HG03159 (cell line): ENCODE data around the gene ZNF831.

Source experiments
- ATAC-seq: cut with Tn5 transposase; IDR thresholded peaks from one replicate; pipeline ENCODE4 v1.9.1; 2021; ENCODE audit warnings: mild to moderate bottlenecking, moderate library complexity; ENCODE audit not compliant: unreplicated experiment

The ZNF831 gene

DNA sequence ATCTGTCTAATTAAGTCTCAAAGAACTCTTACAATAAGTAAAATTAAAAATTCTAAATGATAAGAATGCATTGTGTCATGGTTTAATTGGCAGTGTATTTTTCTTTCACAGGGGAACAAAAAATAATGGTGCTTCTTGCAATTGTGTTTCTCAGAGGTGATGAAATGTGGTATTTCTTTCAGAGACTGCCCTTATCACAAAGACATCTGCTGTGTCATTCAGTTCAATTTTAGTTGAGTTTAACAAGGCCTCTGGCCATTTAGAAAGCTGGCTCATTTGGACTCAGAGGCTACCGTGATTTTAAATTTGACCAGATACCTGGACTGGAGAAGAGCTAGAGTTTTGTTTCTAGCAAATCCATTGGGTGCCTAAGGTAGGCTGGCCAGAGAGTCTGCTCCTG lies 23.6 kb upstream of the ZNF831 start:
- ATAC-seq, result no peak

DNA sequence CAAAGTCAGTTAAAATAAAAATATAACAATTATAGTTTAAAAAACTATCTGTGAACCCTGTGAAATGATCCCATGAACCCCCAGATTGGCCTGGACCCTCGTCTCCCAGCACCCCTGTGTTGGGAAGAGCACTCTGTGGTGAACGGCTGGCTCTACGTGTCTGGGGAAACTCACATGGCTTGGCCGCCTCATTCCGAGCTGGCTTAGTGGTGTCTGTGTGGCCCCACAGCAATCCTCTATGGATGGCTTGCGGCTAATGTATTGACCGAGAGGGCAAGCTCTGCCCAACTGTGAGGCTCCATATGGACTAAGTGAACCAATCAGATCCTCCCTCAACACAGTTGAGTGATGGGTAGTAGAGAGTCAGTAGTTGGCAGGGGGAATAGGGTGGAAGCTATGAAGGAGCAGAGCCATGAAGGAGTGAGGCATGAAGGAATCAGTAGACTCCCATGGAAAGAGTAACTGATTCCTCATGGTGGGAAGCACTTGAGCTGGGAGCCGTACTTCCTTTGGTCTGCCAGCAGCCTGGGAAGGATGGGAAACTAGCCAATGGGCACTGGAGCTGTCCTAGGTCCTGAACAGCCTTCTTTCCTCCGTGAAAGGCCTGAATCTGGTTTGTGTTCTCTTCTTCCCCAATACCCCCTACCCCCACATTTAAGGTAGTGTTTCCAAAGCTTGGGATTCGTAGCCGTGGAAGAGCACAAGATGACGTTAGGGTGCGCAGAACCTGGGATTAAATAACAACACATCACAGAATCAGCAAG lies 21.6 kb upstream of the ZNF831 start:
- ATAC-seq, result no peak

DNA sequence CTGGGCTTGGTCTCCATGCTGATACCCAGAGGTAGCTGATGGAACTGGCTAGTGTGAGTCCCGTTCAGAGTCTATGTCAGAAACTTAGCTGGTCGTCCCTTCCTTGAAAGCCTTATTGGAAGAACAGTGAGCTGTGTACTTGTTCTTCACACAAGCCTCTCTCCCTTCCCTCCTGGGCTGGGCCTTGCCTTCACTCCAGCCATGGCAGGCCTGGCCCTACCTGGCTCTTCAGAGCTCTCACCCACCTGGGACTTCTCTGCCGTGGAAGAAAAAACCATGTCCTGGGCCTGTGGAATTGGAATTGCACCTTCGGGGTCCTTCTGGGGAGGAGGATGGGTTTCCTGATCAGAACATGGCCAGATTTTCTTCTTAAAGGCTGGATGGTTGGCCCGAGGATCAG lies 20.3 kb upstream of the ZNF831 start:
- no peak for ATAC-seq

DNA sequence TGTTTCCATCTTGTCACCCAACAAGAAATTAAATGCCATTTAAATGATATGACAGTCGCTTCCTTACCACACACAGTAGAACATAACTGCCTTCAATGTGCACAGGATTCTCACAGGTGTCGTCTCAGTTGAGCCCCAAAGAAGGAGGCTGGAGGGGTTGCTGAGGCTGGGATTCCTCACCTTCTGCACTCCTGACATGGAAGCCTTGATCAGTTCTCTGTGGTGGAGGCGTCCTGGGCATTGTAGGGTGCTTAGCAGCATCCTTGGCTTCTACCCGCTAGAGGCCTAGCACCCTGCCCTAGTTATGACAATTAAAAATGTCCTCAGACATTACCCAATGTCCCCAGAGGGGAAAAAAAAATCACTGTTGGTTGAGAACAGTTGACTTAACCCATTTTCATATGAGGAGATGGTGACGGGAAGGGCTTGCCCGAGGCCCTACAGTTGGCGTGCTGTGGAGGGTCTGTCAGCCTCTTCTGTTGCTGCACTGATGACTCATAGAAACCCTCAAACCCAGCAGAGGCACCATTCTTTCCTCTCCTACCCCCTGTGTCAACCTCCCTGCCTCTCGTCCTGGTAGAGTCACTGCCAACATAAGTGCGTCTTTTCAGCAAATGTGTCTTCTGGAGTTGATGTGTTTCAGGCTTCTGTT lies 19.3 kb upstream of the ZNF831 start:
- ATAC-seq, result no peak

DNA sequence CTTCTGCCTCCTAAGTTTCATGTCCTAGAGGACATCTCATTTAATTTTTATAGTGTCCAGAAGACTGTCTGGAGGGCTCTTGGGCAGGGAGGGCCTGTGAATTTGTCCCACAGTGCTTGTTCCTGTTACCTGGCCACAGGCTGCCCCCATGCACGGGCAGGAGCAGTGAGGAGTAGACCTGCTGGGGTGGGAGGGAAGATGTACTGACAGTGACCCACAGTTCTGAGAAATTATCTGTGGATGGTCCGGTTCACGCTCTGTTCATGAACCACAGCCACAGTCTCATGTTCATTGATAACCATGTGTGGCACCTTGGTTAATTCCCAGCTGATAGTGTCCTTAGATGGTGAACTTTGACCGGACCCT lies 18.8 kb upstream of the ZNF831 start:
- no peak for ATAC-seq

DNA sequence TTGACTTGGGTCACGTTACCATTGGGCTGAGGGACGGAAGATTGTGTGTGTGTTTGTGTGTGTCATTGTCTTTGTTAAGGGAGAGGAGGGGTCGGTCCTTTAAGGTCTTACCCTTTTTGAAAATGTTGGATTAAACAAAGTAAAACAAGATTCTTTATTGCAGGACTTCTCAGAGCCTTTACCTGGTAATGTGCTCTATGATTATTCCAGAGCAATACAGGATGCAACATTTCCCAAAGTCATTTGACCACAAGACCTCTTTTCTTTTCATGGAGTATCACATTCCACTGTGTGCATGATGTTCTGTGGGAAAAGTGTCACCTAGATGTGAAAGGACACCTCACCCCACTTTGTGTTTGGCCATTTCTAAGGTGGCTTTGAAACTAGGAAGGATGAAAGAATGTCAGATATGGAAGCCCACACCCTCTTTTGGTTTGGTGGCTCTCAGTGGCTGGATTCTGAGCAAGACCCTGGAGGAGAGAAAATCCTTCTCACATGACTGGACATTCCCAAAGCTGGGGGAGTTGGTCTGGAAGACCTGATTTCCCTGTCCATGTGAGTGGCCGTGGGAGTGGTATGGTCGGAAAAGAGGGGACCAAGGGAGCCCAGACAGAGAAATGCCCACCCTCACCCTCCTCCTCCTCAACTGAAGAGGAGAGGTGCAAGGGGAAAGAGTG lies 18.2 kb upstream of the ZNF831 start:
- ATAC-seq, result no peak

DNA sequence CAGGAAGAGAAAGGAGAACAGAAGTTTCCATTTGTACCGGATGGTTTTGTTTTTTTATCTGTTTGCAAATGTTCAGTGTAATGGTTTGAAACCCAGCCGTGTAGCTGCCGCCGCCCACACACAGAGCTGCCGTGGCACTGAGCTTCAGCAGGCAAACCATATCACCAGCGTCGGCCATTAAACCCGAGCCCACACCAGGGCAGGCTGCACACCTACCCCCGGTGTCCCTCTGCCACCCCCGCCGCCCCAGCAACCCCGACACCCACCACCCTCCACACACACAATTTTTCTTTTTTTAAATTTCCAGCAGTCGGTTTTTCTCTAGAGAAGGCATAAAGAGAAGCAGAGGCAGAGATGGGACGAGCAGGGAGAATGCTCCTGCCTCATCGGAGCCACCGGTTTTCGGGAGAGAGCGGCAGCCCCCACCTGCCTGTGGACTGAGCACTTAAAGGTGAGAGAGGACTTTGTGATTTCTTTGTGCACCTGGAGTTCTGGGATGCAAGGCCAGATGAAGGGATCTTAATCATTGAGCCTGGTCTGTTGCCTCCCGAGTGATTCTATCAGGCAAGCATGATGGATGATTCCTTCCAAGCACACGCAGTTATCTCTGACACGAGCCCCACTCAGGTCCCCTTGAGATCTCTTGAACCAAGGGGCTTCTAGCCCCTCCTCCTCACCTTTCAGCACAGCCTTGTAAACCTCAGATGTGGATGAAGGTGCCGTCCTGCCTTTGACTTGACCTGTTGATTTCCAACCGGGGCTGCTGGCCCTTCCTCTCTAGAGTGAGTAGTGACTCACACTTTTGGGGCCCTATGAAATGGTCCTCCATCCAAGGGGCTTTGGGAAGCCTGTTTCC lies 17.5 kb upstream of the ZNF831 start:
- ATAC-seq, result no peak

DNA sequence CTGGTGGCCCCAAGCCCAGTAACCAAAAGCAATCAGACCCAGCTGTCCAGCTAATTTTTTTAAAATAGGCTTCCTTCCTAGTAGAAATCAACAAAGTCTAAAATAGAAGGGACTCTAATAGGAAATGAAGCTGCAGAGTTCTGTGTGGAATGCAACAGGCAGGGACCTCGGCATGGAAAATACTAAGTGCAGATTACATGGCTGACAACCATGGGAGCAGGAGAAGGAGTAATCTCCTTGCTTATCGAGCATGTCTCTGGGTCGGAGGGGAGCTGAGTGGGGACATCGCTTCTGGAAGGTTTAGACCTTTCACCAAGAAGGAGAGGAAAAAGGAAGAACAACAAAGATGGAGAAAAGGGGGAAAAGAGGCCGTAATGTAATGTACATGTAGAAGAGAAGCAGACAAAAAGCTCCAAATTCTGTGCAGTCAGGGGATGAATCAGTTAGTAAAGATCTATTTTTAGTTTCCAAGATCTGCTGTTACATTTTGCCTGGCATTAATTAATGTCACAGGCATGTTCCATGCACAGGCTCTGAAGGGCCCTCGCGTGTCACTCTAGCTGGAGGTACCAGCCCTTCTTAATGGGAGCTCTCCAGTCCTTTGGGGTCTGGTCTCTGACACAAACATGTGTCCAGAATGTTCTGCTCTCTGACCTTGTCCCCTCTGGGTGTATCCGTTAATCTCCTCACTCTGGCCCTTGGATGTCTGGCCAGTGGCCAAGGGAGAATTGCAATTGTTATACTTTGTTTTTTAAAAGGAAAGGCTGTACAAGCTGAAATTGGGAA lies 16.6 kb upstream of the ZNF831 start:
- ATAC-seq, result no peak

DNA sequence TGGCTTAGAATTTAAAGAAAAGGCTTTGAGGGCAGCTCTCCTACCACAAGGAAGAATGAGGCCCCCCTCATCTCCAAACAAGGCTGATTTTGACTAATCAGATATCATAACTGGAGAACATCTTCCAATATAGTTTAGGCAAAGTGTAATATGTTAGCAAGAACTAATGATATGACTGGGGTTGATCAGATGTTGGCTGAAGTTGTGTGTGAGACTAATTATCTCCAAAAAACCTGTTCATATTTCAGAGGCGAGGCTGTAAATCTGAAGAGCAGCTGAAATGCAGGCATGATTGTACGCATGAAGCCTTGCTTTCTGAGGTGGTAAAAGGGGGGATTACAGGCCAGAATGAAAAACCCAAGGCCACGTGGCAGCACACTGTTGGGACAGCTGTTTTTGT lies 16.0 kb upstream of the ZNF831 start:
- ATAC-seq, result no peak

DNA sequence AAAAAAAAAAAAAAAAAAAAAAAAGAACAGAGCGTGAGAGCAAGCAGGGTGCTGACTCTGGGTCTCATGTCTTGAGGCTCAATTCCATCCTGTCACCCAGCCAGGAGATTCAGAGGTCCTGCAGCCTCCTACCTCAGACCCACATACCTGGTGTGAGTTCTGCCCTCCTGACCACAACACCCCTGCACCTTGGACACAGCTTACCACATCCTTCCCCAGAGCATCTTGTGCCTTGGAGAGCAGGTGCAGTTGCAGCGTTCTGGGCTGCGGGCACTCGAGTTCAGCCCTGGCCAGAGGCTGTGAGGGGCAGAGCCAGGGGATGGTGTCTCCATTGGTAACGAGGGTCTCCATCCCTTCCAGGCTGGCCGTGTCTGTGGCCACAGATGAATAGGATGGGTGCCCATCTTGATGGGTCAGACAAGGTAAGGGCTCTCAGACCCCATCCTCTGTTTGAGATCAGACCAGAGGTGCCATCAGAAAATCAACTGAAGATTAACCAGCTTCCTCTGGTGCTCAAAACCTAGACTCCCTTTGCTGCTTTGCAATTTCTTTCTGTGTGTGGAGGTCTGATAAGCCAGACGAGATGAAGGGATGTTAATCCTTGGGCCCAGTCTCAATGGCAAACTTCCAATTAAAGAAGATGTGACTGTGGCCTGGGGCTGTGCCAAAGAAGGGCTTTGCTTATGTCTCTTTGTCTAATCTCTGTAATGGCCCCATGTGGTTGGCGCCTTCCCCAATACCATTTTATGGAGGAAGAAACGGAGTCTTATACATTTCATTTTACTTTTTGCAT lies 14.7 kb upstream of the ZNF831 start:
- no peak for ATAC-seq

DNA sequence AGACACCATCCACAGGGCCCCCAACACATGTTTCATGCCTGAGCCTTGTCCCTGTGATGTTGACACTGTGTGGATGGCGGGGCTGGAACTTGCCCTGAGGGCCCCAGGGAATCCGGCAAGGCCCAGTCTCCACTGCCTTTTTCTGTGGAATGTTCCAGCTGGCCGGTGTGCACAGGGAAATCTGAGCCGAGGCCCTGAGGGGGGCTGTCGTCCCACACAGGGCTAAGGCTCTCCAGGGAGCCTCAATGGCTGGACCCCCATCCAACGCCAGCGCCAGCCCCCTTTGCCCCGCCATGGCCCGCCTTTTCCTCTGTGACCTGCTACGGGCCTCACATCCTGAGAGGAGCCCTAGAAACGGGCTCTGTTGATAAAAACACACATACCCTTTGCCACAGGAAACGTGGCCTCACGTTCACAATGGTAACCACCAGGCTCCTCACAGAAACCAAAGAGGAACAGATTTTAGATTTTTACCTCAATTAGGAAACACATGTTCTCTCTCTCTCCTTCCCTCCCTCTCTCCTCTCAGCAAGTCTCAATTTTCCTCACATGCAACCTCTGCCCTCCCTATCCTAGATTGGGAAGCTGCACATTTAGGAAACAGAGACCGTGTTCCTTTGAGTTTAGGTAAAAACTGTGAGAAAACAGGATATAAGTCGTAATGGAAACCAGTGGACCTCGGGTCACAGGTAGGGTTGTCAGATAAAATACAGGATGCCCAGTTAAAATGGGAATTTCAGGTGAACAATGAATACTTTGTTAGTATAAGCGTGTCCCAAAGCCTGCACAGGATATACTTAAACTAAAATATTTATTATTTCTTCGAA lies 13.7 kb upstream of the ZNF831 start:
- ATAC-seq, result no peak

DNA sequence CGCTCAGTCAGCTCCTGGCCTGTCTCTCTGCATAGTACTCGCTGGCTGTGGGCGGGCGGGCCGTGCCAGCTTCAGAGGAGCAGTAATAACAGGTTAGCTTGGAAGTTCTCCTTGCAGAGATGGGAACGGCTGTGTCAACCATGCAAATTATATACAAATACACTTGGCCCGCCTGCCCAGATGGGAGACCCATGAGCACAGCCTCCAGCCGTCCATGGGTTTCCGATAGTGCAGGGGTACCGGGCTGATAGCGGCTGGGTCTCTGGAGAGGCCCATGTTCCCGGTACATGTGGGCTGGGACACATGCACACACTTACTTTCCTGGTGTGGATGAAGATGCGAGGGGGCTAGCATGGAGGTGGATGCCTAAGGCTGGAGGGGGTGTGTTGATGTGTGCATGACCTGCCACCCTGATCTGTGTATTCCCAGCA lies 12.8 kb upstream of the ZNF831 start:
- ATAC-seq, result no peak

DNA sequence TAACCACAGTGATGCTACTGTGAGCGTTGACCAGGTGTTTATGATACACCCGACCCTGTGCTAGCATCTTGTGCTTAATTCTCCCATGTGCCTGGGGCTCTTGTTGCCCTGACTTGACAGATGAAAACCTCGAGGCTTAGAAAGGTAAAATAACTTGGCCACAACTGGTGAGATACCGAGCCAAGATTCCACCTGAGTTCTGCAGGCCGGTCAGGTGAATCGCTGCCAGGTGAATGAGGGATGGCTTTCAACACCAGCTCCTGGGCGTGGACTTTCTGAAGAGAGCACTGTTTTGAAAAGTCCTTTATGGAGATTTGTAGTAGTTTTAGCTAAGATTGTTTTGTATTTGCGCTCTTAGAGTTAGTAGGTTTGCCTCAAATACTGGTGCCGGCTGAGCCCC lies 12.2 kb upstream of the ZNF831 start:
- no peak for ATAC-seq

DNA sequence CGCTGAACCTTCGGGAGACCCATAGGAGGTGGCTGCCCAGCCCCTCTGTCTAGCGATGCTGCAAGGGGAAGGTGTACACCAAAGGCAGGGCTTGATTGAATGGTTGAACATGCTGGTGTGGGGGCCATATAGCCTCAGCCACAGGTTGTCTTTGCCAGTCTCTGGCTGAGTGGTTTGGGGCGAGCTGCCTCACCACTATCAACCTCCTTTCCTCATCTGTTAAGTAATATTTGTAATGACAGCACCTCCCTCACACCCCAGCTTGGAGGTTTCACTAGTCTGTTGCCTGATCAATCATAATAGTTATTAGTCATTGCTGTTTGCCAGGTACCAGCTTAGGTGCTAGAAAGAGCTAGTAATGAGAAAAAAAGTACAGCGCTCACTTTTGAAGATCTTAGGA lies 11.8 kb upstream of the ZNF831 start:
- no peak for ATAC-seq

DNA sequence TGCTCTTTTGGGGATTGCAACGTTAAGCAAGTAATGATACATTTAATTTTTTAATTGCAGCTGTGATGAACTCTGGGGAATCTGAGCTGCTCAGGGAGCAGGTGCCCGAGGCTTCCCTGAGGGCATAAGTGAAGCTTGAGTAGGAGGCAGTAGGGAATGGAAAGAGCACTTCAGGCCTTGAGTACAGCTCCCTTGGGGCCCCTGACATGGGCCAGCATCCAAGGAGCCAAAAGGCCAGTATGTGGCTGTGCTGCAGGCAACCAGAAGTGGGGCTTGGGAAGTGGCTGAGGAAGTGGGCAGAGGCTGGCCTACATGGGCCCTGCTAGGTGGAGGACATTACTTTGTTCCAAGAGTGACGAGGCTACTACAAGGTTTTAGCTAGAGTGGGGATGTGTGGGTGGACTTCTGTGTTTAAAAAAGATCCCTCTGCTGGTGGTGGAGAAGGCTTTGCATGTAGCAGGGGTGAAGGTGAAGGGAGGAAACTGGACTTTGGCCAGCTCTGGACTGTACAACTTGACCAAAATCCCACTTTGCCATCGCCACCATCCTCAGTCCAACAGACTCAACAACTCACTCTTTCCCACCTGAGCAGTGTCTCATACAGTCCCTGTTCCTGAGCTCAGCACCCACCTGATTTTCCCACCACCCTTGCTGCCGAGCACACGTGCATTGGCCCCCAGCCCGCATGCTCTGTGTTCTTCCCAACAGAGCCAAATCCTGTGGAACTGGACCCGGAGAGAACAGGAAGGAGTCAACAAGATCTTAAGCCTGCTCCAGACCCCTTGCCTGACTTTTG lies 10.9 kb upstream of the ZNF831 start:
- no peak for ATAC-seq

DNA sequence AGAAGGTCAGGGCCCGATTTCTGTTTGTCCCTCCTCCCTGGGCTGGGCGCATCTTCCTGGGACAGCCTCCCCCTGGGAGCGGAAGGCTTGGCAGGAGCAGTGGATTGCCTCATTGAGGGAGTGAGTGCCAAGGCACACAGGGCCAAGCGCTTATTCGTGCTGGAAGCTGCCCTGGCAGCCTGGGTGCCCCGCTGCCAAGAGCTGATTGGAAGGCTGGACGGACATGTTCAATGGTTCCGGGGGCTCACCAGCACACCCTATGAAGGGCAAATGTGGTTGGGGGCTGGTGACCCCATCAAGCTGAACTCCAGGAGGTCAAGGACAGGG lies 10.3 kb upstream of the ZNF831 start:
- no peak for ATAC-seq

DNA sequence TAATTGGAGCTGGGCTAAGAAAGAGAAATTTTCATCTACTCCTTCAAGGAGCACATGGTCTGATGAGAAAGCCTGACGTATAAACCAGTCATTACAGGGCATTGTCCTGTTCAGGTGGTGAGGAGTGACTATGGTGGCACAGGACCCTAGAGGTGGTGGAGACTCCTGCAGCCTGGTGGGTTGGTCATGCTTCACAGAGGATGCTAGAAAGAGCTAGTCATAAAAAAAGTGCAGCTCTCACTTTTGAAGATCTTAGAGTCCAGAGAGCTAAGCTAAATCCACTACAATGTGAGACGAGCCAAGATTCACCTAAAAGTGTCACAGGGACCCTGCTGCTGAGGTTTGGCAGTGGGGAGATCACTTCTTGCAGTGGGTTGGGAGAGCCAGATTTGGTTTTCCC lies 9.8 kb upstream of the ZNF831 start:
- no peak for ATAC-seq

DNA sequence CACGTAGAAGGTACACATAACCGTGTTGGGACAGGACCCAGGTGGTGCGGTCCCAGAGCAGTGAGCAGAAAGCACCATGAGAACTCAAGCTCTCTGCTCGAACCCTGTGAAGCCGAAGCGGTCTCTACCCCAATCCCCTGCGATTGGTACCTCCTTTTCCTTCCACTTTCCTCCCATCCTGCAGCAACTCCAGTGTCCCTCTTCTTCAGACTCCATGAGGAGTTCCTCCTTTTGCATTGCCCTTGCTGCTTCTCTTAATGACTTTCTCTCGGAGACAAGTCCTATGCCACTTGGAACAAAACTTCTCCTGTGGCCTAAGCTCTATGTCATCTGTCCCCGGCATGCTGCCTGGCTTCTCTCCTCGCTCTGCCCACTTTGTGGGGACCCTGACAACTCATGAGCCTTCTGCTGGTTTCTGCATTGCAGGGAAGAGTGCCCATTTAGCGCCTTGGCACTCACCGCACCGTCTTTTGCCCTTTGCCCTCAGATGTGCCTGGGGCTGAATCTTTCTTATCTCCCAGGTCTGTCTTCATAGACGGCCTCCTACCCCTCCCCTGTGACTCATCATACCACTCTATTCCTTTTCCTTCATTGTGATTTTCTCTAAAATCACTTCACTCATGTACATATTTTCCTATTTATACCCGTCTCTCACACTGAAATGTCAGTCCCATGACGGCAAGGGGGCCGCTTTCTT lies 9.2 kb upstream of the ZNF831 start:
- ATAC-seq, result no peak
